HepG2 (cell line): ENCODE results near the gene FKBP1A. TPM values are rescaled to one million over a fixed set of nuclear protein-coding genes. Genes with fewer than 3 reads are reported as not detected.

ENCODE experiments used
- CHD2 ChIP-seq: IDR thresholded peaks from 2 replicates; pipeline ENCODE4 v1.6.1; 2011; ENCODE audit warnings: low read depth, low read length, improper control_type of control experiment
- EED ChIP-seq: sonication (generic); formaldehyde crosslinking; IDR thresholded peaks from 2 replicates; pipeline ENCODE4 v1.5.0; 2020; ENCODE audit warnings: mild to moderate bottlenecking, missing genetic modification reagents
- FIP1L1 ChIP-seq: fragments of 200-400 bp; formaldehyde crosslinking; IDR thresholded peaks from 2 replicates; pipeline ENCODE4 v1.6.1; 2018; ENCODE audit warnings: low read depth, mild to moderate bottlenecking, low read length, moderate library complexity, borderline replicate concordance; ENCODE audit not compliant: insufficient read depth
- IRF2 ChIP-seq: IDR thresholded peaks from 2 replicates; pipeline ENCODE4 v1.6.1; 2018; ENCODE audit warnings: missing genetic modification reagents, missing compliant biosample characterization
- JUN ChIP-seq: sonication (generic); formaldehyde crosslinking; IDR thresholded peaks from 2 replicates; pipeline ENCODE4 v1.4.0; 2020; ENCODE audit warnings: mild to moderate bottlenecking, missing genetic modification reagents
- KAT8 ChIP-seq: IDR thresholded peaks from 2 replicates; pipeline ENCODE4 v1.6.1; 2016; ENCODE audit warnings: missing genetic modification reagents, missing compliant biosample characterization
- KDM2A ChIP-seq: sonication (generic); formaldehyde crosslinking; IDR thresholded peaks from 2 replicates; pipeline ENCODE4 v1.4.0; 2020; ENCODE audit warnings: low read depth, missing genetic modification reagents, borderline replicate concordance
- KDM5A ChIP-seq: fragments of 200-600 bp; sonication (generic); IDR thresholded peaks from 2 replicates; pipeline ENCODE4 v1.7.0; 2018; ENCODE audit warnings: antibody characterized with exemption, mild to moderate bottlenecking, low read length, borderline replicate concordance
- REL ChIP-seq: sonication (generic); formaldehyde crosslinking; conservative IDR thresholded peaks from 2 replicates; pipeline ENCODE4 v1.8.0; 2022; ENCODE audit warnings: mild to moderate bottlenecking, missing genetic modification reagents, moderate library complexity
- RFX3 ChIP-seq: IDR thresholded peaks from 2 replicates; pipeline ENCODE4 v1.6.1; 2016; ENCODE audit warnings: missing biosample characterization, missing genetic modification reagents
- ZFP36 ChIP-seq: fragments of 150-350 bp; IDR thresholded peaks from 2 replicates; pipeline ENCODE4 v1.6.1; 2018; ENCODE audit warnings: borderline replicate concordance, low read length, low read depth; ENCODE audit not compliant: partially characterized antibody
- ZFP62 ChIP-seq: sonication (generic); formaldehyde crosslinking; IDR thresholded peaks from 2 replicates; pipeline ENCODE4 v1.4.0; 2020; ENCODE audit warnings: missing genetic modification reagents
- ZNF253 ChIP-seq: sonication (generic); formaldehyde crosslinking; IDR thresholded peaks from 2 replicates; pipeline ENCODE4 v1.8.0; 2022; ENCODE audit warnings: mild to moderate bottlenecking, missing genetic modification reagents, borderline replicate concordance
- ZNF274 ChIP-seq: sonication (generic); formaldehyde crosslinking; IDR thresholded peaks from 2 replicates; pipeline ENCODE4 v1.5.1; 2020; ENCODE audit warnings: mild to moderate bottlenecking, missing genetic modification reagents
- ZNF30 ChIP-seq: sonication (generic); formaldehyde crosslinking; IDR thresholded peaks from 2 replicates; pipeline ENCODE4 v1.5.0; 2020; ENCODE audit warnings: mild to moderate bottlenecking, missing genetic modification reagents
- ZNF441 ChIP-seq: sonication (generic); formaldehyde crosslinking; IDR thresholded peaks from 2 replicates; pipeline ENCODE4 v1.7.0; 2021; ENCODE audit warnings: missing genetic modification reagents, borderline replicate concordance
- ZNF609 ChIP-seq: sonication (generic); formaldehyde crosslinking; IDR thresholded peaks from 2 replicates; pipeline ENCODE4 v1.4.0; 2020; ENCODE audit warnings: mild to moderate bottlenecking, missing genetic modification reagents, borderline replicate concordance
- ZNF782 ChIP-seq: sonication (generic); formaldehyde crosslinking; IDR thresholded peaks from 2 replicates; pipeline ENCODE4 v1.4.0; 2020; ENCODE audit warnings: missing genetic modification reagents, mild to moderate bottlenecking, borderline replicate concordance
- ZUFSP ChIP-seq: sonication (generic); formaldehyde crosslinking; IDR thresholded peaks from 2 replicates; pipeline ENCODE4 v1.9.0; 2021; ENCODE audit warnings: missing genetic modification reagents, mild to moderate bottlenecking, borderline replicate concordance
- polyA plus RNA-seq, 8 experiments: library from polyadenylated mRNA; depleted of rRNA in 3 of 8; stranded (reverse) in 7 of 8; unstranded in 1 of 8; fragments of >200 nt; fragmentation: Illumina TruSeq in 4 of 8; extraction: Trizol in 4 of 8; gene quantifications; 2 replicates each; pipeline versions ENCODE4 v1.2.1 to v1.2.3, GENCODE V29; 2011 to 2016; ENCODE audit warnings: low read depth in 4 of 8, missing spikeins in 1 of 8, mixed read lengths in 1 of 8; ENCODE audit not compliant: insufficient read depth in 1 of 8
- total RNA-seq, 5 experiments: library from RNA; depleted of rRNA; stranded (reverse); fragments of >200 nt; fragmentation: Illumina TruSeq; extraction: Trizol; gene quantifications; 2 replicates each; pipeline ENCODE4 v1.2.3, GENCODE V29; 2016; ENCODE audit warnings: low read depth in 1 of 5
- TF ChIP-seq, protein P1 (sequence below): sonication (generic); formaldehyde crosslinking; IDR thresholded peaks from 2 replicates; pipeline ENCODE4 v1.8.1; 2023; ENCODE audit warnings: mild to moderate bottlenecking, inconsistent platforms, moderate library complexity, missing genetic modification reagents, borderline replicate concordance
- TF ChIP-seq, protein P2 (sequence below): IDR thresholded peaks from 2 replicates; pipeline ENCODE4 v1.6.1; 2016; ENCODE audit warnings: missing genetic modification reagents, missing compliant biosample characterization

FKBP1A gene
- total and polyA plus RNA-seq, 2 of the 13 experiments (the other 11 are each of a cell fraction or from before 2014, with no cell fraction given), result 119 to 468 TPM

DNA sequence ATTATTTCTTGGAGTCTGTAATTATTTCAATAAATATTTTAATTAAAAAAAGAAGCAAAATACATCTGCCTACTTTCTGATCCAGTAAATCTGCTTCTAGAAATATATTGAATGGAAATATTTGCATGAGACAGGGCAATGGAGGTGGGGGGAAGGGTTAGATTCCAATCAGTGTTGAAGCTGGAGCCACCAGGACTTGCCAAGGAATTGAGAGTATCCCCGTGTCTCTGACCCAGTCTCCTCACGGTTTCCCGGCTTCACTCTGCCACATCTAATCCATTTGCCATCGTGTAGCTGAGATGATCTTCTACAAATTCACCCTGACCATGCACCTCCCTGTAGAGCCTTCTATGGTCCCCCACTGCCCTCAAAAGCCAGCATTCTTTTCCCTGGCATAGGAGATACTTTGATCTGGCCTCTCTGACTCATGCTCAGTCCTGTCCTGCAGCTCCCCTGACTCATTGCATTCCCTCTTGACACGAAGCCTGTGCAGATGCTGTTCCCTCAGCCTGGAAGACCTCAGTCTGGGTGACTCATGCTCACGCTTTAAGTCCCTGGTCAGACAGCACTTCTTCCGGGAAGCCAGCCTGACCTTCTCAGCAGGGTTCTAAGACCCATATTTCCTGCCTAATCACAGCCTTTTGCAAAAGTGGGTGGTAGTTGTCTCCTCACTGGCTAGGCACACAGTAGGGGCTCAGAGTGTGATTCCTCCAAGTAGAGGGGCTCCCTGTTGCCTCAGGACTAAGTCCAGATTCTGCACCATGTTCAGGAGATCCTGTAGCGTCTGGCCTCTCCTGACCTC lies 23.0 kb upstream of the FKBP1A start (continued):
- peak; percentile 69 for TF ChIP-seq ZFP36
- no peak for TF ChIP-seq ZNF782
- peak; percentile 98 for TF ChIP-seq JUN (CRISPR knock-in tag)
- 0 out of 2 replicates have a peak, but pooled peaks have one; percentile 24 for TF ChIP-seq ZNF609 (CRISPR knock-in tag)
- TF ChIP-seq ZNF274, result no peak
- no peak for TF ChIP-seq ZUFSP (CRISPR knock-in tag)
- no peak for TF ChIP-seq KDM5A
- peak; percentile 86 for TF ChIP-seq KDM2A
- TF ChIP-seq ZNF253 (CRISPR knock-in tag), result no peak
- peak; percentile 92 for TF ChIP-seq IRF2
- TF ChIP-seq REL (CRISPR knock-in tag), result no peak
- TF ChIP-seq KAT8 (CRISPR knock-in tag), result peak; percentile 86
- TF ChIP-seq ZNF30 (CRISPR knock-in tag), result no peak
- no peak for TF ChIP-seq EED (CRISPR knock-in tag)
- no peak for TF ChIP-seq ZFP62 (CRISPR knock-in tag)
- TF ChIP-seq CHD2, result peak; percentile 58; the same call in 1 of the 2 replicates
- peak; percentile 2; the same call in 1 of the 2 replicates for TF ChIP-seq RFX3 (CRISPR knock-in tag)
- TF ChIP-seq, protein P1, sequence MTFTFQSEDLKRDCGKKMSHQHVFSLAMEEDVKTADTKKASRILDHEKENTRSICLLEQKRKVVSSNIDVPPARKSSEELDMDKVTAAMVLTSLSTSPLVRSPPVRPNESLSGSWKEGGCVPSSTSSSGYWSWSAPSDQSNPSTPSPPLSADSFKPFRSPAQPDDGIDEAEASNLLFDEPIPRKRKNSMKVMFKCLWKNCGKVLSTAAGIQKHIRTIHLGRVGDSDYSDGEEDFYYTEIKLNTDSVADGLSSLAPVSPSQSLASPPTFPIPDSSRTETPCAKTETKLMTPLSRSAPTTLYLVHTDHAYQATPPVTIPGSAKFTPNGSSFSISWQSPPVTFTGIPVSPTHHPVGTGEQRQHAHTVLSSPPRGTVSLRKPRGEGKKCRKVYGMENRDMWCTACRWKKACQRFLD (CRISPR knock-in tag), result no peak
- TF ChIP-seq ZNF441 (CRISPR knock-in tag), result peak; percentile 28; the same call in 1 of the 2 replicates
- TF ChIP-seq FIP1L1, result no peak
- TF ChIP-seq, protein P2, sequence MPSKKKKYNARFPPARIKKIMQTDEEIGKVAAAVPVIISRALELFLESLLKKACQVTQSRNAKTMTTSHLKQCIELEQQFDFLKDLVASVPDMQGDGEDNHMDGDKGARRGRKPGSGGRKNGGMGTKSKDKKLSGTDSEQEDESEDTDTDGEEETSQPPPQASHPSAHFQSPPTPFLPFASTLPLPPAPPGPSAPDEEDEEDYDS (CRISPR knock-in tag), result 0 out of 2 replicates have a peak, but pooled peaks have one; percentile 44
